ENCODE results near the gene WDR6.

Gene WDR6

GRCh38 chr3:49030321-49030720, 23.1 kb downstream of the WDR6 start:
- no peak for DNase-seq

GRCh38 chr3:49032646-49033304, 25.6 kb downstream of the WDR6 start:
- no peak for DNase-seq

GRCh38 chr3:49034650-49035049, 27.5 kb downstream of the WDR6 start:
- no peak for DNase-seq

- DNase-seq, result no peak
Measured at GRCh38 chr3:49035281-49035680, 28.1 kb downstream of the WDR6 start.

- DNase-seq, result no peak
Measured at GRCh38 chr3:49053543-49053942, 46.4 kb downstream of the WDR6 start.

- DNase-seq, result no peak
Measured at GRCh38 chr3:49054344-49054862, 47.2 kb downstream of the WDR6 start.

GRCh38 chr3:49057268-49057667, 50.1 kb downstream of the WDR6 start:
- DNase-seq, result no peak

GRCh38 chr3:49058011-49058410, 50.8 kb downstream of the WDR6 start:
- no peak for DNase-seq
